IMR-90 (cell line): ENCODE measurements around the gene ALK. TPM values are rescaled to one million over a fixed set of nuclear protein-coding genes. Genes with fewer than 3 reads are reported as not detected.

Source experiments
- ATAC-seq: fragments of 200-7000 bp; cut with Tn5 transposase; 2 replicates; pipeline ENCODE4 v1.9.1; 2020; ENCODE audit warnings: low read depth, mild to moderate bottlenecking, moderate library complexity
- BruUV-seq: library from RNA; stranded (reverse); fragments of 400-500 nt; replicated peaks from 2 replicates; lab custom pipeline; 2021; lab: Mats Ljungman, UMichigan
- CTCF ChIA-PET: fragments of 300-600 bp; formaldehyde crosslinking; extraction: SDS; loops from one replicate; lab custom pipeline; 2021; ENCODE audit warnings: antibody characterized with exemption; lab: Yijun Ruan, JAX
- POLR2A ChIA-PET: fragments of 300-600 bp; sonication (Branson Sonifier 250); formaldehyde crosslinking; loops from one replicate; lab custom pipeline; 2022; ENCODE audit warnings: antibody characterized with exemption; ENCODE audit not compliant: unreplicated experiment; lab: Charles Lee
- DNase-seq: peaks from one replicate; pipeline ENCODE4 v3.0.0; 2013
- H2AFZ ChIP-seq: replicated peaks from 2 replicates; pipeline ENCODE3; 2013; ENCODE audit warnings: low read length, mild to moderate bottlenecking; ENCODE audit not compliant: poor library complexity
- H2AK5ac ChIP-seq: 2 replicates; pipeline ENCODE4 v1.6.1; 2013; ENCODE audit warnings: low read depth, low read length, inconsistent platforms
- H2AK9ac ChIP-seq: replicated peaks from 2 replicates; pipeline ENCODE3; 2013; ENCODE audit warnings: mild to moderate bottlenecking, low read depth, low read length, moderate library complexity; ENCODE audit not compliant: poor library complexity
- H2BK120ac ChIP-seq: 2 replicates; pipeline ENCODE4 v1.6.1; 2013; ENCODE audit warnings: low read depth, low read length, inconsistent platforms
- H2BK15ac ChIP-seq: 3 replicates; pipeline ENCODE4 v1.6.1; 2013; ENCODE audit warnings: low read depth, low read length, inconsistent platforms
- H2BK20ac ChIP-seq: 2 replicates; pipeline ENCODE4 v1.6.1; 2013; ENCODE audit warnings: low read depth, mild to moderate bottlenecking, inconsistent platforms, low read length, moderate library complexity
- H2BK5ac ChIP-seq: 2 replicates; pipeline ENCODE4 v1.6.1; 2013; ENCODE audit warnings: mild to moderate bottlenecking, low read depth, low read length, inconsistent platforms; ENCODE audit not compliant: poor library complexity, severe bottlenecking
- H3K14ac ChIP-seq: replicated peaks from 2 replicates; pipeline ENCODE4 v1.6.1; 2013; ENCODE audit warnings: low read depth, low read length, inconsistent platforms
- H3K18ac ChIP-seq: 2 replicates; pipeline ENCODE4 v1.6.1; 2013; ENCODE audit warnings: low read depth, low read length, control low read depth
- H3K23ac ChIP-seq: 2 replicates; pipeline ENCODE4 v1.6.1; 2013; ENCODE audit warnings: low read depth, low read length, inconsistent platforms
- H3K27ac ChIP-seq: 2 replicates; pipeline ENCODE4 v1.5.1; 2013; ENCODE audit warnings: mild to moderate bottlenecking, control low read depth, low read length; ENCODE audit not compliant: insufficient read depth
- H3K27me3 ChIP-seq: 2 replicates; pipeline ENCODE4 v1.6.1; 2013; ENCODE audit warnings: low read length; ENCODE audit not compliant: control insufficient read depth, insufficient read depth
- H3K36me3 ChIP-seq: 2 replicates; pipeline ENCODE4 v1.6.1; 2013; ENCODE audit warnings: low read length, mixed read lengths; ENCODE audit not compliant: control insufficient read depth, insufficient read depth
- H3K4ac ChIP-seq: 2 replicates; pipeline ENCODE4 v1.6.1; 2013; ENCODE audit warnings: low read depth, low read length, inconsistent platforms
- H3K4me1 ChIP-seq: 2 replicates; pipeline ENCODE4 v1.6.1; 2013; ENCODE audit warnings: low read length, mixed read lengths; ENCODE audit not compliant: control insufficient read depth, insufficient read depth
- H3K4me2 ChIP-seq: 2 replicates; pipeline ENCODE4 v1.6.1; 2013; ENCODE audit warnings: low read depth, mild to moderate bottlenecking, control low read depth, low read length, moderate library complexity
- H3K4me3 ChIP-seq: 2 replicates; pipeline ENCODE4 v1.5.1; 2013; ENCODE audit warnings: low read depth, mild to moderate bottlenecking, control low read depth, low read length, moderate library complexity; ENCODE audit not compliant: insufficient read depth
- H3K56ac ChIP-seq: 2 replicates; pipeline ENCODE4 v1.6.1; 2013; ENCODE audit warnings: low read length, inconsistent platforms; ENCODE audit not compliant: insufficient read depth; ENCODE audit errors: extremely low read depth
- H3K79me1 ChIP-seq, 2 experiments: 2 replicates each; pipeline ENCODE4 v1.6.1; 2013; ENCODE audit warnings: low read length in 2 of 2, inconsistent platforms in 1 of 2, low read depth in 1 of 2
- H3K9ac ChIP-seq: 2 replicates; pipeline ENCODE4 v1.6.1; 2013; ENCODE audit warnings: low read depth, low read length, control low read depth
- H3K9me1 ChIP-seq: 2 replicates; pipeline ENCODE4 v1.6.1; 2013; ENCODE audit warnings: low read length, inconsistent platforms; ENCODE audit not compliant: insufficient read depth
- H3K9me3 ChIP-seq: 2 replicates; pipeline ENCODE4 v1.6.1; 2013; ENCODE audit warnings: low read length; ENCODE audit not compliant: control insufficient read depth, insufficient read depth
- H4K20me1 ChIP-seq: 2 replicates; pipeline ENCODE4 v1.6.1; 2013; ENCODE audit warnings: low read length, inconsistent platforms; ENCODE audit not compliant: insufficient read depth
- H4K5ac ChIP-seq: 2 replicates; pipeline ENCODE4 v1.6.1; 2013; ENCODE audit warnings: mild to moderate bottlenecking, low read depth, low read length, control low read depth
- H4K8ac ChIP-seq, 2 experiments: 2 replicates each; pipeline ENCODE4 v1.6.1; 2013; ENCODE audit warnings: low read depth in 2 of 2, low read length in 2 of 2, control low read depth in 1 of 2, inconsistent platforms in 1 of 2
- H4K91ac ChIP-seq: 2 replicates; pipeline ENCODE4 v1.6.1; 2013; ENCODE audit warnings: low read depth, low read length, inconsistent platforms; ENCODE audit not compliant: insufficient read depth
- BHLHE40 ChIP-seq: fragments of 150-350 bp; IDR thresholded peaks from 2 replicates; pipeline ENCODE4 v1.6.1; 2016; ENCODE audit warnings: mild to moderate bottlenecking, low read depth, low read length
- CEBPB ChIP-seq: IDR thresholded peaks from 2 replicates; pipeline ENCODE4 v1.6.1; 2012; ENCODE audit warnings: low read depth, low read length, improper control_type of control experiment
- CHD1 ChIP-seq: IDR thresholded peaks from 2 replicates; pipeline ENCODE4 v1.6.1; 2012; ENCODE audit warnings: low read depth, low read length, improper control_type of control experiment
- CTCF ChIP-seq: conservative IDR thresholded peaks from 2 replicates; pipeline ENCODE4 v1.5.1; 2012; ENCODE audit warnings: mild to moderate bottlenecking, low read depth, low read length, improper control_type of control experiment
- ELK1 ChIP-seq: fragments of 150-350 bp; IDR thresholded peaks from 2 replicates; pipeline ENCODE4 v1.6.1; 2016; ENCODE audit warnings: low read depth, mild to moderate bottlenecking, low read length, moderate library complexity, borderline replicate concordance
- FOS ChIP-seq: fragments of 150-350 bp; IDR thresholded peaks from 2 replicates; pipeline ENCODE4 v1.6.1; 2016; ENCODE audit warnings: low read depth, low read length
- MAFK ChIP-seq: IDR thresholded peaks from 2 replicates; pipeline ENCODE4 v1.6.1; 2012; ENCODE audit warnings: low read depth, low read length, improper control_type of control experiment
- MAZ ChIP-seq: IDR thresholded peaks from 2 replicates; pipeline ENCODE4 v1.6.1; 2012; ENCODE audit warnings: low read depth, mild to moderate bottlenecking, low read length, improper control_type of control experiment, moderate library complexity, borderline replicate concordance
- MXI1 ChIP-seq: IDR thresholded peaks from 2 replicates; pipeline ENCODE4 v1.6.1; 2012; ENCODE audit warnings: low read depth, mild to moderate bottlenecking, low read length, moderate library complexity, borderline replicate concordance
- NFE2L2 ChIP-seq: fragments of 150-350 bp; IDR thresholded peaks from 2 replicates; pipeline ENCODE4 v1.6.1; 2016; ENCODE audit warnings: low read depth, mild to moderate bottlenecking, low read length
- POLR2A ChIP-seq: IDR thresholded peaks from 2 replicates; pipeline ENCODE4 v1.6.1; 2012; ENCODE audit warnings: mild to moderate bottlenecking, low read depth, low read length
- RAD21 ChIP-seq: IDR thresholded peaks from 2 replicates; pipeline ENCODE4 v1.6.1; 2012; ENCODE audit warnings: low read length, improper control_type of control experiment
- RCOR1 ChIP-seq: IDR thresholded peaks from 2 replicates; pipeline ENCODE4 v1.6.1; 2012; ENCODE audit warnings: mild to moderate bottlenecking, low read length, improper control_type of control experiment; ENCODE audit not compliant: insufficient replicate concordance
- RFX5 ChIP-seq: IDR thresholded peaks from 2 replicates; pipeline ENCODE4 v1.8.0; 2012; ENCODE audit warnings: low read depth, mild to moderate bottlenecking, low read length, moderate library complexity
- SMC3 ChIP-seq: fragments of 150-350 bp; IDR thresholded peaks from 2 replicates; pipeline ENCODE4 v1.6.1; 2016; ENCODE audit warnings: low read depth, mild to moderate bottlenecking, antibody characterized with exemption, low read length, moderate library complexity
- USF2 ChIP-seq: fragments of 150-350 bp; IDR thresholded peaks from 2 replicates; pipeline ENCODE4 v1.6.1; 2017; ENCODE audit warnings: mild to moderate bottlenecking, antibody characterized with exemption, low read length, low read depth
- WGBS, 2 experiments: methylation state at CpG; one replicate each; pipeline versions ENCODE4 v1.1.5 to v1.1.7; 2013; ENCODE audit warnings: missing lambda C conversion rate in 2 of 2; ENCODE audit not compliant: insufficient read length in 1 of 2; ENCODE audit errors: extremely low coverage in 2 of 2; 5-methylcytosine and 5-hydroxymethylcytosine counted together
- dilution Hi-C: fragments of 300-500 bp; cut with HindIII; formaldehyde crosslinking; loops from one replicate; pipeline ENCODE4 v1.14.3; 2018; ENCODE audit warnings: low sequenced_read_pairs; ENCODE audit not compliant: unreplicated experiment
- in situ Hi-C: fragments of 300-500 bp; cut with MboI; formaldehyde crosslinking; loops from 3 replicates; pipeline ENCODE4 v1.14.3; 2019; ENCODE audit warnings: low sequenced_read_pairs, inconsistent platforms, mixed read lengths
- intact Hi-C: fragments of 100-400 bp; cut with micrococcal nuclease; formaldehyde crosslinking; loops from 2 replicates; pipeline ENCODE4 v1.10.0; 2022
- polyA plus RNA-seq, 3 experiments: library from polyadenylated mRNA; depleted of rRNA; stranded (reverse); fragments of >200 nt; gene quantifications; 2 replicates each; pipeline ENCODE4 v1.2.3, GENCODE V29; 2012; ENCODE audit warnings: low replicate concordance in 1 of 3
- total RNA-seq: library from RNA; depleted of rRNA; stranded (reverse); fragments of >200 nt; gene quantifications from 2 replicates; pipeline ENCODE4 v1.2.3, GENCODE V29; 2012

Gene ALK
- total and polyA plus RNA-seq, 2 of the 4 experiments (the other 2 are of a cell fraction) = not detected

- POLR2A ChIA-PET = no interaction called here
- H3K9me1 ChIP-seq = peaks cover 10% of the 10 kb centered on the region
- H3K9me3 ChIP-seq = no peaks in the 10 kb centered on the region
- in situ Hi-C loops (no loop called here), dilution Hi-C loops (no loop called here), intact Hi-C loops (no loop called here)
- no peak overlapping the region for H3K4me2 ChIP-seq
- H3K56ac ChIP-seq = no peak overlapping the region
- BruUV-seq = no TSS peak
- no peak overlapping the region for H3K18ac ChIP-seq
- no peaks in the 10 kb centered on the region for H3K27me3 ChIP-seq
- H3K14ac ChIP-seq = no peak overlapping the region
- H2BK20ac ChIP-seq = no peak overlapping the region
- CTCF ChIA-PET = no interaction called here
- H2BK120ac ChIP-seq = no peak overlapping the region
- no peak overlapping the region for H4K91ac ChIP-seq
- no peak overlapping the region for H2BK15ac ChIP-seq
- H3K27ac ChIP-seq = no peak overlapping the region
- no CpG with 5 or more reads among the region's 3 CpGs for WGBS, 2 experiments
- ATAC-seq (no peak), DNase-seq (no peak)
- H2AK9ac ChIP-seq = no peak overlapping the region
- TF ChIP-seq MXI1 (no peak), MAZ (no peak), CHD1 (no peak), ELK1 (no peak), USF2 (no peak), BHLHE40 (no peak), RCOR1 (no peak), POLR2A (no peak), CTCF (no peak), FOS (no peak), SMC3 (no peak), NFE2L2 (no peak), RAD21 (no peak), MAFK (no peak), CEBPB (no peak), RFX5 (no peak)
- peaks cover 24% of the 10 kb centered on the region for H3K36me3 ChIP-seq
- H4K5ac ChIP-seq = no peak overlapping the region
- no peak overlapping the region for H3K9ac ChIP-seq
- H2AFZ ChIP-seq = no peak overlapping the region
- no peak overlapping the region for H2BK5ac ChIP-seq
- no peak overlapping the region for H4K8ac ChIP-seq
- peaks cover 9 to 20% of the 10 kb centered on the region in 2 experiments for H3K79me1 ChIP-seq
- H3K4ac ChIP-seq = no peak overlapping the region
- H4K20me1 ChIP-seq = no peaks in the 10 kb centered on the region
- H3K4me3 ChIP-seq = no peak overlapping the region
- H3K23ac ChIP-seq = no peak overlapping the region
- H3K4me1 ChIP-seq = no peaks in the 10 kb centered on the region
- H2AK5ac ChIP-seq = no peak overlapping the region
Measured at GRCh38 chr2:29147963-29148362, 773.4 kb downstream of the ALK start.
